Measurements from ENCODE around the gene TIAL1. TPM values are rescaled to one million over a fixed set of nuclear protein-coding genes. Genes with fewer than 3 reads are reported as not detected.
A peak's percentile ranks its signal among the peaks of the same experiment; 100 is the strongest.

The TIAL1 gene
- total and polyA plus RNA-seq, 2 of the 13 experiments (the other 11 are each of a cell fraction or from before 2014, with no cell fraction given), result 31.5 to 148 TPM

DNA sequence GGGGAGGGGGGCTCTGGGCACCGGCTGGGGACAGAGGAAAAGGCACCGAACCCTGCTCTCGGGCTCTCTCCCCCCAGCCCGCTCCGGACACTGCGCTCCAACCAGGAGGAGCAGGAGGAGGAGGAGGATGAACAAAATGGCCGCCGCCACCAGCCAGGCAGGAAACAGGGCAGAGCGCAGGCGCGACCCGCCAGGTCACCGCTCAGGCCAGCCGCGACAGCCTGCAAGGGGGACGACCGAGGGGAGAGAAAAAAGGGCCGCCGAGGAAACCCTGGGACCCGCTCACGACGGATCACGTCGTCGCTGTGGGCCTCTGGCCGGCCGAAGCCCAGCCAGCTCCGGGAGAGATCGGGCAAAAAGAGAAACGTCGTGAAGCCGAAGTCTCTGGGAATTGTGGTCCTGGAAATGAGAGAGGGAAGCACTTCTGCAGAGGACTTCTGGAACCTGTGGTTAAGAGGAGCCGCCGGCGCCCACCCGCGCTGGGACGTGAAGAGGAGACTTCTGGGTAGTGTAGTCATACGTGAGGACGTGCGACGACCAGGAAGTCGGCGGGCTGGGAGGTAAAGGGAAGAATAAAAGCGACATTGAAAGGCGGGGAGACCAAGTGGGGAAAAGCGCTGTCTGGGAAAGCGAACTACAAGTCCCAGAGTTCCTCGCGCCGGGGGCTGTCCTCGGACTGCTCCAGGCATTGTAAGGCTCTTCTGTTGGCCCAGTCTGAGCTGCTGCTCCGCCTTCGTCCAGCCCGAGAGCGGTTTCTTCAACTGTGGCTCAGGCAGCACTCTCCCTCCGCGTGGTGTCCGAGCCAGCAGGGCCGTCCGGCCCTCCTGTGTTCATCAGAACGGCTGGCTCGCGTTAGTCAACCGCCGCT lies at the start of gene TIAL1 (continued):
- no peak for TF ChIP-seq HOXA5 (CRISPR knock-in tag; IDR thresholded peaks at IDR 0.05)
- peak; percentile 68; the same call in 1 of the 2 replicates for TF ChIP-seq ZIK1 (CRISPR knock-in tag; IDR thresholded peaks at IDR 0.05; ENCODE audit: borderline replicate concordance, low read depth)
- peak; percentile 97 for TF ChIP-seq HDAC1 (CRISPR knock-in tag; IDR thresholded peaks at IDR 0.05)
- TF ChIP-seq ZNF737 (CRISPR knock-in tag; IDR thresholded peaks at IDR 0.05; ENCODE audit: borderline replicate concordance), result no peak
- no peak; the same call in 1 of the 2 replicates for TF ChIP-seq BATF2 (CRISPR knock-in tag; IDR thresholded peaks at IDR 0.05)
- peak; percentile 84; the same call in 1 of the 2 replicates for TF ChIP-seq ZNF607 (CRISPR knock-in tag; IDR thresholded peaks at IDR 0.05; ENCODE audit: borderline replicate concordance)
- no peak for TF ChIP-seq ZNF503 (CRISPR knock-in tag; IDR thresholded peaks at IDR 0.05)
- TF ChIP-seq, protein P1, sequence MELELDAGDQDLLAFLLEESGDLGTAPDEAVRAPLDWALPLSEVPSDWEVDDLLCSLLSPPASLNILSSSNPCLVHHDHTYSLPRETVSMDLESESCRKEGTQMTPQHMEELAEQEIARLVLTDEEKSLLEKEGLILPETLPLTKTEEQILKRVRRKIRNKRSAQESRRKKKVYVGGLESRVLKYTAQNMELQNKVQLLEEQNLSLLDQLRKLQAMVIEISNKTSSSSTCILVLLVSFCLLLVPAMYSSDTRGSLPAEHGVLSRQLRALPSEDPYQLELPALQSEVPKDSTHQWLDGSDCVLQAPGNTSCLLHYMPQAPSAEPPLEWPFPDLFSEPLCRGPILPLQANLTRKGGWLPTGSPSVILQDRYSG (CRISPR knock-in tag; IDR thresholded peaks at IDR 0.05), result no peak
- no peak for TF ChIP-seq ARID2 (CRISPR knock-in tag; IDR thresholded peaks at IDR 0.05; ENCODE audit: borderline replicate concordance)
- no peak for TF ChIP-seq ZFYVE20 (CRISPR knock-in tag; IDR thresholded peaks at IDR 0.05; ENCODE audit: borderline replicate concordance, low read depth)
- no peak for TF ChIP-seq RFX1 (IDR thresholded peaks at IDR 0.05)
- TF ChIP-seq, protein P2, sequence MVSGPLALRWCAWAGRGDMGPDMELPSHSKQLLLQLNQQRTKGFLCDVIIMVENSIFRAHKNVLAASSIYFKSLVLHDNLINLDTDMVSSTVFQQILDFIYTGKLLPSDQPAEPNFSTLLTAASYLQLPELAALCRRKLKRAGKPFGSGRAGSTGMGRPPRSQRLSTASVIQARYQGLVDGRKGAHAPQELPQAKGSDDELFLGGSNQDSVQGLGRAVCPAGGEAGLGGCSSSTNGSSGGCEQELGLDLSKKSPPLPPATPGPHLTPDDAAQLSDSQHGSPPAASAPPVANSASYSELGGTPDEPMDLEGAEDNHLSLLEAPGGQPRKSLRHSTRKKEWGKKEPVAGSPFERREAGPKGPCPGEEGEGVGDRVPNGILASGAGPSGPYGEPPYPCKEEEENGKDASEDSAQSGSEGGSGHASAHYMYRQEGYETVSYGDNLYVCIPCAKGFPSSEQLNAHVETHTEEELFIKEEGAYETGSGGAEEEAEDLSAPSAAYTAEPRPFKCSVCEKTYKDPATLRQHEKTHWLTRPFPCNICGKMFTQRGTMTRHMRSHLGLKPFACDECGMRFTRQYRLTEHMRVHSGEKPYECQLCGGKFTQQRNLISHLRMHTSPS (CRISPR knock-in tag; IDR thresholded peaks at IDR 0.05; ENCODE audit: low read depth), result no peak
- peak; percentile 78 for TF ChIP-seq MNT (IDR thresholded peaks at IDR 0.05)
- TF ChIP-seq ATF7 (IDR thresholded peaks at IDR 0.05), result no peak
- no peak for TF ChIP-seq ATF7 (CRISPR knock-in tag; IDR thresholded peaks at IDR 0.05)
- TF ChIP-seq ZNF549 (CRISPR knock-in tag; IDR thresholded peaks at IDR 0.05), result no peak
- TF ChIP-seq TFE3 (CRISPR knock-in tag; IDR thresholded peaks at IDR 0.05), result 0 out of 2 replicates have a peak, but pooled peaks have one; percentile 24
- peak; percentile 54; the same call in 1 of the 2 replicates for TF ChIP-seq POGZ (CRISPR knock-in tag; IDR thresholded peaks at IDR 0.05)
- TF ChIP-seq KDM4B (CRISPR knock-in tag; IDR thresholded peaks at IDR 0.05), result no peak; the same call in 1 of the 2 replicates
- TF ChIP-seq ELF3 (CRISPR knock-in tag; IDR thresholded peaks at IDR 0.05), result peak; percentile 95

Data from HepG2 (cell line).